ACC112 (cell line): ENCODE results near the gene TRIM7.
"Not testable (repeated sequence)": the region's sequence is repeated elsewhere in the genome, so short reads cannot be mapped to it uniquely, and the experiment has no call there.

Source experiments
- H2AFZ ChIP-seq: fragments of 200-600 bp; sonication (generic); one replicate; pipeline ENCODE4 v1.6.0; 2017; ENCODE audit warnings: antibody characterized with exemption, low read length; ENCODE audit not compliant: unreplicated experiment
- H3K27ac ChIP-seq: fragments of 200-600 bp; sonication (generic); 2 replicates; pipeline ENCODE4 v1.5.1; 2014; ENCODE audit warnings: low read depth, mild to moderate bottlenecking, antibody characterized with exemption, low read length, moderate library complexity
- H3K27me3 ChIP-seq: fragments of 200-600 bp; sonication (generic); 2 replicates; pipeline ENCODE4 v1.6.1; 2014; ENCODE audit warnings: mild to moderate bottlenecking, antibody characterized with exemption, low read length, moderate library complexity, mixed read lengths; ENCODE audit not compliant: insufficient read depth
- H3K36me3 ChIP-seq: fragments of 200-600 bp; sonication (generic); 2 replicates; pipeline ENCODE4 v1.6.1; 2016; ENCODE audit warnings: mild to moderate bottlenecking, antibody characterized with exemption, low read length, moderate library complexity, mixed read lengths; ENCODE audit not compliant: insufficient read depth
- H3K4me1 ChIP-seq: fragments of 200-600 bp; sonication (generic); one replicate; pipeline ENCODE4 v1.6.1; 2016; ENCODE audit warnings: low read length, mixed read lengths; ENCODE audit not compliant: insufficient read depth, unreplicated experiment, control insufficient read depth
- H3K4me3 ChIP-seq: fragments of 200-600 bp; sonication (generic); 2 replicates; pipeline ENCODE4 v1.5.1; 2014; ENCODE audit warnings: mild to moderate bottlenecking, low read depth, low read length
- H3K79me2 ChIP-seq: fragments of 200-600 bp; sonication (generic); one replicate; pipeline ENCODE4 v1.6.0; 2016; ENCODE audit warnings: low read length; ENCODE audit not compliant: control insufficient read depth, unreplicated experiment, insufficient read depth

TRIM7 gene

GRCh38 chr5:181182651-181183050 lies 22.3 kb downstream of the TRIM7 start:
- H3K27me3 ChIP-seq = no peaks in the 10 kb centered on the region
- no peaks in the 10 kb centered on the region for H3K36me3 ChIP-seq
- H3K4me1 ChIP-seq = no peaks in the 10 kb centered on the region
- no peak overlapping the region for H3K27ac ChIP-seq
- H2AFZ ChIP-seq = no peak overlapping the region
- no peak overlapping the region for H3K4me3 ChIP-seq
- H3K79me2 ChIP-seq = no peaks in the 10 kb centered on the region

GRCh38 chr5:181181650-181182565 lies 23.1 kb downstream of the TRIM7 start:
- Histone ChIP-seq H3K4me3 (no peak overlapping the region), H3K27ac (no peak overlapping the region)

GRCh38 chr5:181177559-181177958 lies 27.4 kb downstream of the TRIM7 start:
- H3K27me3 ChIP-seq, H3K4me1 ChIP-seq, H2AFZ ChIP-seq, H3K4me3 ChIP-seq, H3K79me2 ChIP-seq, H3K27ac ChIP-seq, H3K36me3 ChIP-seq: not testable (repeated sequence)

More at GRCh38 chr5:181181650-181182565, 23.1 kb downstream of the TRIM7 start:
- Histone ChIP-seq H3K27me3 (no peaks in the 10 kb centered on the region), H2AFZ (no peak overlapping the region), H3K36me3 (no peaks in the 10 kb centered on the region), H3K79me2 (no peaks in the 10 kb centered on the region), H3K4me1 (no peaks in the 10 kb centered on the region)

- no peaks in the 10 kb centered on the region for H3K36me3 ChIP-seq
- no peaks in the 10 kb centered on the region for H3K4me1 ChIP-seq
- 0 out of 2 replicates have a peak, but pooled peaks cover 4% of the 10 kb centered on the region for H3K27me3 ChIP-seq
- H3K27ac ChIP-seq = no peak overlapping the region
- H3K79me2 ChIP-seq = no peaks in the 10 kb centered on the region
- H2AFZ ChIP-seq = no peak overlapping the region
- H3K4me3 ChIP-seq = no peak overlapping the region
Measured at GRCh38 chr5:181176254-181176952, 28.6 kb downstream of the TRIM7 start.

GRCh38 chr5:181173420-181174342 lies 31.3 kb downstream of the TRIM7 start:
- Histone ChIP-seq H3K27ac (no peak overlapping the region), H3K4me3 (peak overlapping the region; percentile 52; the same call in 1 of the 2 replicates), H3K79me2 (no peaks in the 10 kb centered on the region), H3K4me1 (peaks cover 15% of the 10 kb centered on the region), H3K27me3 (0 out of 2 replicates have a peak, but pooled peaks cover 9% of the 10 kb centered on the region), H2AFZ (no peak overlapping the region), H3K36me3 (no peaks in the 10 kb centered on the region)

GRCh38 chr5:181173027-181173419 lies 32.0 kb downstream of the TRIM7 start:
- H3K4me1 ChIP-seq = peaks cover 15% of the 10 kb centered on the region
- no peak overlapping the region for H3K27ac ChIP-seq
- no peak overlapping the region for H2AFZ ChIP-seq
- H3K27me3 ChIP-seq = peaks cover 12% of the 10 kb centered on the region; the same call in 1 of the 2 replicates
- no peaks in the 10 kb centered on the region for H3K79me2 ChIP-seq
- peak overlapping the region; percentile 52; the same call in 1 of the 2 replicates for H3K4me3 ChIP-seq
- H3K36me3 ChIP-seq = no peaks in the 10 kb centered on the region

GRCh38 chr5:181171782-181172181 lies 33.2 kb downstream of the TRIM7 start:
- peaks cover 12% of the 10 kb centered on the region; the same call in 1 of the 2 replicates for H3K27me3 ChIP-seq

GRCh38 chr5:181170996-181171395 lies 34.0 kb downstream of the TRIM7 start:
- Histone ChIP-seq H3K27ac (no peak overlapping the region), H3K79me2 (no peaks in the 10 kb centered on the region), H3K4me3 (0 out of 2 replicates have a peak overlapping the region, but pooled peaks have one; percentile 17), H3K27me3 (peaks cover 12% of the 10 kb centered on the region; the same call in 1 of the 2 replicates), H3K4me1 (peaks cover 15% of the 10 kb centered on the region), H3K36me3 (no peaks in the 10 kb centered on the region), H2AFZ (no peak overlapping the region)

More at GRCh38 chr5:181171782-181172181, 33.2 kb downstream of the TRIM7 start:
- Histone ChIP-seq H3K4me3 (no peak overlapping the region), H3K4me1 (peaks cover 15% of the 10 kb centered on the region), H3K36me3 (no peaks in the 10 kb centered on the region), H3K79me2 (no peaks in the 10 kb centered on the region), H2AFZ (no peak overlapping the region), H3K27ac (no peak overlapping the region)

GRCh38 chr5:181170237-181170825 lies 34.7 kb downstream of the TRIM7 start:
- Histone ChIP-seq H2AFZ (peak overlapping the region; percentile 56), H3K27ac (no peak overlapping the region), H3K36me3 (no peaks in the 10 kb centered on the region), H3K79me2 (no peaks in the 10 kb centered on the region), H3K27me3 (peaks cover 12% of the 10 kb centered on the region; the same call in 1 of the 2 replicates), H3K4me1 (peaks cover 15% of the 10 kb centered on the region), H3K4me3 (peak overlapping the region; percentile 66)
